GM19438 (cell line): ENCODE results near the gene GOLGA6B.
"Not testable (repeated sequence)": the region's sequence is repeated elsewhere in the genome, so short reads cannot be mapped to it uniquely, and the experiment has no call there.

Source experiments
- ATAC-seq: cut with Tn5 transposase; IDR thresholded peaks from one replicate; pipeline ENCODE4 v1.9.1; 2021; ENCODE audit warnings: low read depth; ENCODE audit not compliant: unreplicated experiment

The GOLGA6B gene

DNA sequence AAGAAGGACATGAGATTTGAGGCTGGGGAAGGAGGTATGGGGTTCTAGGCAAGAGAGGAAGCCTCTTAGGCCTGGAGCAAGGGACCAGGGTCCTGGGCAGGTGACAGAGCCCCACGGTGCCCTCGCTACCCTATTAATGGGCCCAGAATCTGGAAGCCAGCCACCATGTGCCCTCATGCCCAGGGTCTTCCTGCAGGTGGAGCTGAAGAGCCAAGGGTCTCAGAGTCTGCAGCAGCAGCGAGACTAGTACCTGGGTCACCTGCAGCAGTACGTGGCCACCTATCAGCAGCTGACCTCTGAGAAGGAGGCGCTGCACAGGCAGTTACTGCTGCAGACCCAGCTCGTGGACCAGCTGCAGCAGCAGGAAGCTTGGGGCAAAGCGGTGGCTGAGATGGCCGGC is 9.4 kb downstream of the GOLGA6B start:
- not testable (repeated sequence) for ATAC-seq

DNA sequence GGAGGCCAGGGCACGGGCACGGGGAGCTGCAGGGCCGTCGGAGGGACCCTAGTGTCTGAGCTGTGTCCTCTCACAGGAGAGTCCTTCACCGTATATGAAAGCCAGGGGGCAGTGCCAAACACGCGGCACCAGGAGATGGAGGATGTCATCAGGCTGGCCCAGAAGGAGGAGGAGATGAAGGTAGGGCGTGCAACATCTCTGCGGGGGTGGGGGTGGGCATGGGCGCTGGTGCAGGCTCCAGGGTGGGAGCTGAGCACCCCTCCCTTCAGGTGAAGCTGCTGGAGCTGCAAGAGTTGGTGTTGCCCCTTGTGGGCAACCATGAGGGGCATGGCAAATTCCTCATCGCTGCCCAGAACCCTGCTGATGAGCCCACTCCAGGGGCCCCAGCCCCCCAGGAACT is 11.2 kb downstream of the GOLGA6B start:
- not testable (repeated sequence) for ATAC-seq

DNA sequence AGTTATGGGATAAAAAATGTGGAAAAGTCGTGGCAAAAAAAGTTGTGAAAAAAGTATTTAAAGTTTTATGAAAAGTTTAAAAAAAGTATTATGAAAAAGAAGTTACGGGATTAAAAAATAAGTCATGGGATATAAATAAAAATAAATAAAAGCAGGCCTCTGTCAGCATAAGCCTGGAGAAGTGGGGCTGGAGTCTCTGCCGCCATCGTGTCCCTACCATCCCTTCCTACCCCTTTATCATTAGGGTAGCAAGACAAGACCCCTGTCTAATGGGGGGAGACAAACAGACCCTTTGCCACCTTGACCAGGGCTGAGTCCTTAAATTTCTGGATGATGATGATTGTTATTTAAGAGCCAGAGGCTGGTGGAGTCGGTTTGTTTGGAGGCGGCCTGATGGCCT is 15.3 kb downstream of the GOLGA6B start:
- not testable (repeated sequence) for ATAC-seq

DNA sequence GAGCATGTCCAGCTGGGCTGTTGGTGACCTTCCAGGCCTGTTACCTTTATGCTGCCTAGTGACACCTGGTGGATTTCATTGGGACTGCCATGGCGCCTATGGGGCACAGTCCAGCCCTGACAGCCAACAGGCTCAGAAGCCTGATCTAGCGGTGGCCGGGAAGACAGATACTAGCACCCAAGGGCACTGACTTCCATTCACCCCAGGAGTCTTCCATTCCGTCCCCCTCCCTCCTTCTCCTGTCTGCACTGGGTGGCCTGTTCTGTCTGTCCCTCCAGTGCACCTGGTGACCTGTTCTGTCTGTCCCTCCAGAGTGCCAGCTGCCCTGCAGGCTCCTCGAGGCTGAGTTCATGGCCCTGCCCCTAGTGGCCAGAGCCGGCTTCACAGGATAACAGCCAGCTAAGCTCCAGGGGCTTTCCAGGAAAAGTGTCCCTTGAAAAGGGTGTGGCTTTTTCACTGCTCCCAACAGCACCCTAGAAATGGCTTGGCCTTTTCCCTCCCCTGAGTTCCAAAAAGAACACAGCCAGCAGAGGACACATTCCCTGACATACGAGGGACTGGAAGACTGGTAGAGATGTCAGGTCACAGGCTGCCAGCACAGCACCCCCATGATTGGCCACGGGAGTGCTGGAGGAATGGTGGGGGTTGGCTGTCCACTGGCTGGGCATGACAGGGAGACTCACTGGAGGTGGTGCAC is 16.3 kb downstream of the GOLGA6B start:
- ATAC-seq = peak; percentile 95

DNA sequence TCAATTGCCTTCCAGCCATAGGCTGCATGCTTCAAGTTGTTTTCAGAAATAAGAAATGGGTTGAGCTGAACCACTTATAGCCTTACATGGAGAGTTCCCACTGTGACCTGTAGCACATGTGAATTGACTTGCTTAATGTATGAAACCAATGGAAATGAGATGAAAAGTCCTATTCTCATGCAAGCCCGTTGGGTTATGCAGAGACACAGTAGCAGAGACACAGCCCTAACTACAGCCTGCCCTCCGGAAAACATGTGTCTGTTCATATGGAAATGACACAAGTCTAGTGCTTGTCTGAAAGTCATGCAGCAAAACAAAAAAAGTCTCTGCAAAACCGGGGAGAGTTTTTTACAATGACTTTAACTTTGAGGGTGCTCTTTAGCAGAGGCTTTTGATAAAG is 17.0 kb downstream of the GOLGA6B start:
- no peak for ATAC-seq

DNA sequence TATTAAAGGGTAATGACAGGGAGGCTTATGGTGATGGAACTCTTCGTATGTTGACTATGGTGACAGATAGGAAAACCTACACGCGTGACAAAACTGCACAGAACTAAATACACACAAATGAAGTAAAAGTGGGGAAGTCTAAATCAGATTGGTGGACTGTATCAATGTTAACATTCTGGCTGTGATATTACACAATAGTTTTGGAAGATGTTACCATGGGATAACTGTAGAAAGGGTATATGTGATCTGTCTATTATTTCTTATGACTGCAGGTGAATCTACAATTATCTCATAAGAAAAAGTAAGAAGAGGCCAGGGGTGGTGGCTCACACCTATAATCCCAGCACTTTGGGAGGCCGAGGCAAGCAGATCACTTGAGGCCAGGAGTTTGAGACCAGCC is 22.3 kb downstream of the GOLGA6B start:
- no peak for ATAC-seq

DNA sequence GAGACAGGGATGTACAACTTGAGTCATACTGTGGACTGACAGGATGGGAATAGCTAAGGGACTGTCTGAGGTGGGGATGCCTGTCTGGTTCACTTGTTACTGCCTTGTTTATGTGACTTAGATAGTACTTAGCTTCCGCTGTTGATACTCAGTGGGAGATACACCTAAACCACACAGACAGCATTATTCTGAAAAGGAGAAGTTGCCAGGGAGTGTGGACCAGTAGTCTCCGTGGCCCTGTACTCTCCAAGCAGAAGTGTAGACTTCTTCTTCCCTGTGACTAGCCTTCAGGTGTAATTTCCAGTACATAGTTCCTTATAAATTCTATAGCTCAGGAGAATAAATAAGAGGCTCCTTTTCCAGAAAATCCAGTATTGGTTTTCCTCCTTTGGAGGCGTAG is 26.4 kb downstream of the GOLGA6B start:
- ATAC-seq = no peak

DNA sequence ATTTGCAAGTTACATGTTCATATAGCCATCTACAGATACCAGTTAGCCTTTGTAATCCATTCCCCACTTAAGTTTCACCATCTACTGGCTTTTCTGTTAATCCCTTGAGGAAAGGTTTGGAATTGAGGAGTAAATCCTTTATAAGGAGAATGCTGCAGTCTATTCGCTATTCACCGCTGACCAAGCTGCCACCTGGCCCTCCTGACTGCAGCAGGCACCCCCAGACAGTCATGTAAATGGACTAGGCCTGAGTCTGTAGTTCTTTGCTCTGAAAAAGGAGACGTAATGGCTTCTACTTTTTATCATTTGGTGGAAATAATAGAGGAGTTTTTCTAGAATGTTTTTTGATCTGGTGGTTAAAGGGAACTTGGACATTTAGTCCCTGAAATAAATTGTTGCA is 28.3 kb downstream of the GOLGA6B start:
- ATAC-seq = no peak

DNA sequence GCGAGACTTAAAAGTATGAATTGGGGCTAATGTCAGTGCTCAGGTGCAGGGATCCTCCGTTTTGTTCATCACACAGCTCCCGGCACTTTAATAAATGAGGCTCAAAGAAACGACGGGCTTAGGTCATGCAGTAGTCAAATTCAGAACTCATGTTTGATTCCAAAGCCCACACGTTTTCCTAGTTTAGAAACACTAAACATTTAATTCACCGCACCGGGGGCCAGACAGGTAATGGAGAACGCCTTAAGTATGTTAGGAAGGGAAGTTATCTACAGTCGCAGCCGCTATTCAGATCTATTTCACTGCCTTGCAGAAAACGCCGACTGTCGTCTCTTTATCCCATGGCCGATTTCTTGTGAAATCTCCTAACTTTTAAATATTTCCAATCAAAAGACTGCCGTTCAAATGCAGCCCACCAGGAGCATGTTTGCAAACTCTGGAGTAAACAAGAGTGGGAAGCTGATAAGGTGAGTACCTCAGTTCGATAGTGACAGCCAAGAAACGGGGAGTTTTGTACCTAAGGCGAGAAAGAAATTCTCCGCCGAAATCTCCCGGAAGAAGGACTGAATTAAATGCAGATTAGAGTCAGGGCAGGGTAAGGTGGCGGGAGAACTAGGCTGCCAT is 30.9 kb downstream of the GOLGA6B start:
- no peak for ATAC-seq

DNA sequence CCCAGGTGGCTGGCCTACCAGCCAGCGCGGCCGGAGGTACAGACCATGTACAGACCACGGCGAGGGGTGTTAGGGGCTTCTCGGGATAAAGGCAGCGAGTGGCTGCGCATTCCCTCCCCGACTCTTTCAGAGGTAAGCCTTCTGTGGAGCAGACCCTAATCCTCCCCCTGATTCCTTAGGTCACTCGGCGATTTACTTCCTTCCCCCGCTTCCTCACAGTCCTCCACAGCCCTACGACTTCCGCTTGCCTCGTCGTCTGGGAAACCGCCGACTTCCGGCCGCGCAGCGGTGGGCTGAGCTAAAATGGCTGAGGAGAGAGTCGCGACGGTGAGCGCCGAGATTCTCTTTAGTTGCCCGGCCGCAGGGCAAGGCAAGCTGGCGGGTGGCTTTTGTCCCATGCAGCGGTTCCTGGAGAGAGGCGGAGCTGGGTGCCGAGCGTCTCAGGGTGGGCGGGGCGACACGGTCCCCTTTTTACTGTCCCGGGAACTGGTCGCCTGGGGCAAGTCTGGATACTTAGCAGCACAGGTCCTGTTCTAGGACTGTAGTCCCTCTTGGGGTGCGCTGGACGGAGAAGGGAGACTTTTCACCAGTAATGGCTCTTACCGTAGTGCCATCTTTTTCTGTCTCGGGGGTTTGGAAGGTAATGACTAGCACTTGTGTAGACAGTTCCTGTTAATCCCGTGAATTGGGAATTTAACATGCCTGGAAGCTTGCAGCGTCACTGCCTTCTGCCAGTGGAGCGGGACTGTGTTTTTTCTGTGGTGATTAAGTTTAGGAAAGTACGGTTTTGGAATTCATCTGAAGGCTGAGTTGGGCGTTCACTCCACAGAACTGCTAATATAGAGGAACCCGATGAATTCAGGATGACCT is 31.7 kb downstream of the GOLGA6B start, which contains the start of the genes BBS4 and HIGD2B:
BBS4 (plus strand) TSS at position 283 of the 870 bp plus-strand sequence; CDS start at position 304, 21 bp downstream.
HIGD2B (minus strand) TSS at position 258 of the 870 bp plus-strand sequence. CDS start 9,808 bp downstream, outside the sequence.
- ATAC-seq = peak; percentile 98

DNA sequence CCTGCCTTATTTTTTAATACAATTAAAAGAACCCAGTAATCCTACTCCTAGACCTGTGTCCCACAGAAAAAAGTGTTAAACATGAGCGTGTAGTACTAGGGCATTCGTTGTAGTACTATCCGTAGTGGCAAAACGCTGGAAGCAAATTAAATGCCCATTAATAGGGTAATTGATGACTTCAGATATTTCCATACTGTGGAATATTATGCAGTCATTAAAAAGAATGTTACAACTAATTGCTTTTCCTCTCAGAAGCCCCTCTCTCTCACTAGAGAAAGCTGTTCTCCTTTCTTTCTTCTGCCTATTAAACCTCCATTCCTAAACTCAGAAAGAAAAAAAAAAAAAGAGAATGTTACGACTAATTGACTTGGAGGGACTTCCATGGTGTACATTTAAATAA is 34.2 kb downstream of the GOLGA6B start:
- ATAC-seq = no peak

DNA sequence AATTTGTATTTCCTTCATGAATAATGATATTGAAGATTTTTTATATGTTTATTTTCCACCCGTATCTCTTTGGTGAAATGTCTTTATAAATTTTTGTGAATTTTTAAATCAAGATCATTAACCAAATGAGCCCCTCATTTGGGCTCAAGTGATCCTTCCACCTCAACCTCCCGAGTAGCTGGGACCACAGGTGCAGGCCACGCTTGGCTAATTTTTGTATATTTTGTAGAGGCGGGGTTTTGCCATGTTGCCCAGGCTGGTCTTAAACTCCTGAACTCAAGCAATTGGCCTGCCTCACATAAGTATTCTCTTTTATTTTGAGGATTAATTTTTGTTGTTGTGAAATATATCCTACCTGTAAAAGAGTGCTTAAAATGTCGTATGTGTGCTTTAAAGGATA is 36.4 kb downstream of the GOLGA6B start:
- ATAC-seq = no peak

DNA sequence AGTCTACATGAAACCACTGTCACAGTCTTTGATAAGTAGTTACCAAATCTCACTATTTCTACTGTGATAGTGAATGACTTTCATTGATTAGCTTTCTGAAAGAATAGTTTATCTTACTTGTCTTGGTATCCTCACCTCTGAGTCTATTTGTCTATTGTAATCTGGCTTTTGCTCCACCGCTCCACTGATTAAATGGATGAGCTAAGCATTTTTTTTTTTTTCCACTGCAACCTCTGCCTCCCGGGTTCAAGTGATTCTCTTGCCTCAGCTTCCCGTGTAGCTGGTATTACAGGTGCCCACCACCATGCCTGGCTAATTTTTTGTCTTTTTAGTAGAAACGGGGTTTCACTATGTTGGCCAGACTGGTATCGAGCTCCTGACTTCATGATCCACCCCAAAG is 44.4 kb downstream of the GOLGA6B start:
- ATAC-seq = no peak

DNA sequence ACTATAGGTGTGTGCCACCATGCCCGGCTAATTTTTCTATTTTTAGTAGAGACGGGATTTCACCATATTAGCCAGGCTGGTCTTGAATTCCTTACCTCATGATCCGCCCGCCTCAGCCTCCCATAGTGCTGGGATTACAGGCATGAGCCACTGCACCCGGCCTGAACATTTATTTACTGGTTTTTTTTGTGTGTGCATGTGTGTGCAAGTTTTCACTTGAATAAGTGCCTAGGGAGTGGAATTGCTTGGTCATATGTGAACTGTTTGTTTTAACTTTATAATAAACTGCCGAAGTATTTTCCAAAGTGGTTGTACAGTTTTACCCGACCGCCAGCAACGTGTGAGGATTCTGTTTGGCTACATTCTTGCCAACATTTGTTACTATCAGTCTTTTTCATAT is 45.6 kb downstream of the GOLGA6B start:
- ATAC-seq = no peak

DNA sequence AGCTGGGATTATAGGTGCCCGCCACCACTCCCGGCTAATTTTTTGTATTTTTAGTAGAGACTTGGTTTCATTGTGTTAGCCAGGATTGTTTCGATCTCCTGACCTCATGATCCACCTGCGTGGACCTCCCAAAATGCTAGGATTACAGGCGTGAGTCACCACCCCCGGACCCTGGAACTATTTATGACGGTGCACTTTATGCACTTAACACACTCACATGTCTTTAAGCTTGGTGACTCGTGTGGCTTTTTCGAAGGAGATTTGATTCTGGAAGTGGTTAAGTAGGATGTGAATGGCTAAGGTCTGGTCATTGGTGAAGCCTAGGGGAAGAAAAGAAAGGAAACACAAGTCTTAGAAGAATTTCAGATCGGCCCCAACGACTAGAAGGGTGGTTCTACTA is 51.8 kb downstream of the GOLGA6B start:
- ATAC-seq = no peak

DNA sequence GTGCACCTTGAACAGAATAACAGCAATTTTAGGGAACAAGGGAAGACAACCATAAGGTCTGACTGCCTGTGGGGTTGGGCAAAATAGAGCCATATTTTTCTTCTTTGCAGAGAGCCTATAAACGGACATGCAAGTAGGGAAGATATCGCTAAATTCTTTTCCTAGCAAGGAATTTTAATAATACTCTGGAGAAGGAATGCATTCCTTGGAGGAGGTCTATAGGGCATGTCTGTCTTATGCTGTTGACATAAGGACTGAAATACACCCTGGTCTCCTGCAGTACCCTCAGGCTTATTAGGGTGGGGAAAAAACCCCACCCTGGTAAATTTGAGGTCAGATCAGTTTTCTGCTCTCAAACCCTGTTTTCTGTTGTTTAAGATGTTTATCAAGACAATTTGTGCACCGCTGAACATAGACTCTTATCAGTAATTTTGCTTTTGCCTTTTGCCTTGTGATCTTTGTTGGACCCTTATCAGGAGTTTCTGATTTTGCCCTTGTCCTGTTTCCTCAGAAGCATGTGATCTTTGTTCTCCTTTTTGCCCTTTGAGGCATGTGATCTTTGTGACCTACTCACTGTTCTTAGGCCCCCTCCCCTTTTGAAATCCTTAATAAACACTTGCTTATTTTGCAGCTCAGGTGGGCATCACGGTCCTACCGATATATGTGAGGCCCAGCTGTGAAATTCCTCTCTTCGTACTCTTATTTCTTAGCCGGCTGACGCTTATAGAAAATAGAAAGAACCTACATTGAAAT is 54.2 kb downstream of the GOLGA6B start:
- not testable (repeated sequence) for ATAC-seq
